ENCODE data around the gene USH2A. TPM values are rescaled to one million over a fixed set of nuclear protein-coding genes. Genes with fewer than 3 reads are reported as not detected.

The USH2A gene
- polyA plus RNA-seq, 1 donor from 2014 or later = 0.17 TPM

DNA sequence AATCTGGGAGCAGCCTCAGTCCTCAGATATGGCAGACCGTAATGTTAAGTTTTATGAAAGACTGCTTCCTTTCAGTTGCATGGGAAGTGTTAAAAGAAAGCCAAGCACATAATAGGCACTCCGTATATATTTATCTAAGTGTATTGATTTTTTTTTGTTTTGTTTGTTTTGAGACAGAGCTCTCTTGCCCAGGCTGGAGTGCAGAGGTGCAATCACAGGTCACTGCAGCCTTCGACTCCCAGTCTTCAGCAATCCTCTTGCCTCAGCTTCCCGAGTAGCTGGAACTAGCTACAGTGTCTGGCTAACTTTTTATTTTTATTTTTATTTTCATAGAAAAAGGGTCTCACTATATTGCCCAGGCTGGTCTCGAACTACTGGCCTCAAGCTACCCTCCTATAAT is 341.8 kb downstream of the USH2A start:
- TF ChIP-seq, protein P1, sequence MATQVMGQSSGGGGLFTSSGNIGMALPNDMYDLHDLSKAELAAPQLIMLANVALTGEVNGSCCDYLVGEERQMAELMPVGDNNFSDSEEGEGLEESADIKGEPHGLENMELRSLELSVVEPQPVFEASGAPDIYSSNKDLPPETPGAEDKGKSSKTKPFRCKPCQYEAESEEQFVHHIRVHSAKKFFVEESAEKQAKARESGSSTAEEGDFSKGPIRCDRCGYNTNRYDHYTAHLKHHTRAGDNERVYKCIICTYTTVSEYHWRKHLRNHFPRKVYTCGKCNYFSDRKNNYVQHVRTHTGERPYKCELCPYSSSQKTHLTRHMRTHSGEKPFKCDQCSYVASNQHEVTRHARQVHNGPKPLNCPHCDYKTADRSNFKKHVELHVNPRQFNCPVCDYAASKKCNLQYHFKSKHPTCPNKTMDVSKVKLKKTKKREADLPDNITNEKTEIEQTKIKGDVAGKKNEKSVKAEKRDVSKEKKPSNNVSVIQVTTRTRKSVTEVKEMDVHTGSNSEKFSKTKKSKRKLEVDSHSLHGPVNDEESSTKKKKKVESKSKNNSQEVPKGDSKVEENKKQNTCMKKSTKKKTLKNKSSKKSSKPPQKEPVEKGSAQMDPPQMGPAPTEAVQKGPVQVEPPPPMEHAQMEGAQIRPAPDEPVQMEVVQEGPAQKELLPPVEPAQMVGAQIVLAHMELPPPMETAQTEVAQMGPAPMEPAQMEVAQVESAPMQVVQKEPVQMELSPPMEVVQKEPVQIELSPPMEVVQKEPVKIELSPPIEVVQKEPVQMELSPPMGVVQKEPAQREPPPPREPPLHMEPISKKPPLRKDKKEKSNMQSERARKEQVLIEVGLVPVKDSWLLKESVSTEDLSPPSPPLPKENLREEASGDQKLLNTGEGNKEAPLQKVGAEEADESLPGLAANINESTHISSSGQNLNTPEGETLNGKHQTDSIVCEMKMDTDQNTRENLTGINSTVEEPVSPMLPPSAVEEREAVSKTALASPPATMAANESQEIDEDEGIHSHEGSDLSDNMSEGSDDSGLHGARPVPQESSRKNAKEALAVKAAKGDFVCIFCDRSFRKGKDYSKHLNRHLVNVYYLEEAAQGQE (IDR thresholded peaks at IDR 0.05; ENCODE audit: borderline replicate concordance) = no peak
- no peak for TF ChIP-seq EZH2 (IDR thresholded peaks at IDR 0.05; ENCODE audit: borderline replicate concordance, insufficient read depth, low read length, poor library complexity, severe bottlenecking)
- no peak for TF ChIP-seq MXI1 (conservative IDR thresholded peaks at IDR 0.05; ENCODE audit: poor library complexity, severe bottlenecking)
- no peak for TF ChIP-seq RAD21 (conservative IDR thresholded peaks at IDR 0.05)
- no peak for TF ChIP-seq POLR2AphosphoS5 (IDR thresholded peaks at IDR 0.05)
- no peak for TF ChIP-seq CTCF (IDR thresholded peaks at IDR 0.05; ENCODE audit: poor library complexity, severe bottlenecking)
- no peak for TF ChIP-seq TAF1 (IDR thresholded peaks at IDR 0.05; ENCODE audit: low read depth)
- TF ChIP-seq EP300 (conservative IDR thresholded peaks at IDR 0.05; ENCODE audit: poor library complexity, severe bottlenecking) = no peak
- TF ChIP-seq SMC3 (conservative IDR thresholded peaks at IDR 0.05; ENCODE audit: poor library complexity) = no peak
- Histone ChIP-seq H3K9ac (ENCODE audit: low read length) (no peak overlapping the region), H3F3A (ENCODE audit: insufficient read depth, low read length, poor library complexity, severe bottlenecking) (no peaks in the 10 kb centered on the region)

GRCh38 chr1:216076751-216077150 is 346.5 kb downstream of the USH2A start:
- TF ChIP-seq SMC3 (conservative IDR thresholded peaks at IDR 0.05; ENCODE audit: poor library complexity) (no peak), EZH2 (IDR thresholded peaks at IDR 0.05; ENCODE audit: borderline replicate concordance, insufficient read depth, low read length, poor library complexity, severe bottlenecking) (no peak), EP300 (conservative IDR thresholded peaks at IDR 0.05; ENCODE audit: poor library complexity, severe bottlenecking) (no peak), CTCF (IDR thresholded peaks at IDR 0.05; ENCODE audit: poor library complexity, severe bottlenecking) (no peak), RAD21 (conservative IDR thresholded peaks at IDR 0.05) (no peak), POLR2AphosphoS5 (IDR thresholded peaks at IDR 0.05) (no peak), MXI1 (conservative IDR thresholded peaks at IDR 0.05; ENCODE audit: poor library complexity, severe bottlenecking) (no peak), TAF1 (IDR thresholded peaks at IDR 0.05; ENCODE audit: low read depth) (no peak)
- TF ChIP-seq, protein P1 (IDR thresholded peaks at IDR 0.05; ENCODE audit: borderline replicate concordance) = no peak
- no peaks in the 10 kb centered on the region for H3K79me2 ChIP-seq (replicated peaks; ENCODE audit: insufficient read depth, low read length)
- H2AFZ ChIP-seq (ENCODE audit: low read depth, low read length) = no peak overlapping the region
- H3K27me3 ChIP-seq (ENCODE audit: insufficient read depth, low read depth, low read length) = no peaks in the 10 kb centered on the region
- H3K9me2 ChIP-seq (ENCODE audit: insufficient read depth, low read length) = no peaks in the 10 kb centered on the region
- no peaks in the 10 kb centered on the region for H4K20me1 ChIP-seq (ENCODE audit: insufficient read depth)
- H3K36me3 ChIP-seq (ENCODE audit: insufficient read depth, low read length) = no peaks in the 10 kb centered on the region
- H3K9me3 ChIP-seq (ENCODE audit: low read length) = no peaks in the 10 kb centered on the region
- H3F3A ChIP-seq (ENCODE audit: insufficient read depth, low read length, poor library complexity, severe bottlenecking) = no peaks in the 10 kb centered on the region
- no peak overlapping the region for H3K27ac ChIP-seq (ENCODE audit: low read length)
- H3K4me3 ChIP-seq (ENCODE audit: low read length) = no peak overlapping the region
- no peak overlapping the region for H3K9ac ChIP-seq (ENCODE audit: low read length)
- no peak overlapping the region for H3K4me2 ChIP-seq (ENCODE audit: low read length)

More for the DNA sequence above, 341.8 kb downstream of the USH2A start:
- Histone ChIP-seq H3K36me3 (ENCODE audit: insufficient read depth, low read length) (no peaks in the 10 kb centered on the region), H4K20me1 (ENCODE audit: insufficient read depth) (no peaks in the 10 kb centered on the region), H2AFZ (ENCODE audit: low read depth, low read length) (no peak overlapping the region), H3K79me2 (replicated peaks; ENCODE audit: insufficient read depth, low read length) (no peaks in the 10 kb centered on the region), H3K9me2 (ENCODE audit: insufficient read depth, low read length) (no peaks in the 10 kb centered on the region), H3K4me2 (ENCODE audit: low read length) (no peak overlapping the region), H3K27ac (ENCODE audit: low read length) (no peak overlapping the region), H3K4me3 (ENCODE audit: low read length) (no peak overlapping the region), H3K27me3 (ENCODE audit: insufficient read depth, low read depth, low read length) (no peaks in the 10 kb centered on the region), H3K9me3 (ENCODE audit: low read length) (no peaks in the 10 kb centered on the region)
